SK-N-DZ (cell line): ENCODE measurements around the gene AP2A2.

Experiments used
- DNase-seq: peaks from one replicate; pipeline ENCODE4 v3.0.0-alpha.2; 2015; ENCODE audit warnings: low spot score
- small RNA-seq, 2 experiments: library from RNA; depleted of rRNA; stranded (forward); fragments of <200 nt; gene quantifications; one replicate each; pipeline ENCODE3, GENCODE V24; 2014

The AP2A2 gene

GRCh38 chr11:1055109-1055703, 129.5 kb downstream of the AP2A2 start:
- no peak for DNase-seq

GRCh38 chr11:1055990-1056771, 130.5 kb downstream of the AP2A2 start:
- DNase-seq: no peak

DNA sequence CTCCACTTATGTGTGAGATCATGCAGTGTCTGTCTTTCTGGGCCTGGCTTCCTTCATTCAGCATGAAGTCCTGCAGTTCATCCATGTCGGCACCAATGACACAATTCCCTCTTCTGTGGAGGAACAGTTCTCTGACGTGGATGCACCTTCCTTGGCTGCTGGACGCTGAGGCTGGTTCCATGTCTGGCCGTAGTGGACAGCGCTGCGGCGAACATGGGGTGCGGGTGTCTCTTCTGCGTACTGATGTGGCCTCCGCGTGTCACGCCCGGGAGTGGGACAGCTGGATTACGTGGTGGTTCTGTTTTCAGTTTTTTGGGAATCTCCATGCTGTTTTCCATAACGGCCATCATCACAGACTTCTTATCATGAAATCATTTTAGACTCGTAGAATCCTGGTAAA, 132.1 kb downstream of the AP2A2 start:
- no peak for DNase-seq

GRCh38 chr11:1059759-1060158, 134.1 kb downstream of the AP2A2 start:
- no peak for DNase-seq

DNA sequence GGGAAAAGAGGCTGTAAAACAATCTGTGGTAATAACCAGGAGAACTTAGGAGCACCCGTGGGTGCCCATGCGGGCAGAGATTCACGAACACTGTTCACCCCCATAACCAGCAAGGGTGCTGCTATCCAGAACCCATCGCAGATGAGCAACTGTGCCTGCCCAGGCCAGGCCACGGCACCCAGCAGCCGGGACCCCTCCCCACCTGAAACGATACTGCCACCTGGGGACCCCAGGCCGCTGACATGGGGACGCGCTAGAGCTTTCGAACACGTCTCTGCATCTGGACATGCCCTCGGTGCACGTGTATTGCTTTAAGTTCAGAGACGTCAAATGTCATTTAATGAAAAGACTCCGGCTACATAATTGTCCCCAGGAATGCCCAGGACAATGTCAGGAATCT, 134.7 kb downstream of the AP2A2 start:
- no peak for DNase-seq

DNA sequence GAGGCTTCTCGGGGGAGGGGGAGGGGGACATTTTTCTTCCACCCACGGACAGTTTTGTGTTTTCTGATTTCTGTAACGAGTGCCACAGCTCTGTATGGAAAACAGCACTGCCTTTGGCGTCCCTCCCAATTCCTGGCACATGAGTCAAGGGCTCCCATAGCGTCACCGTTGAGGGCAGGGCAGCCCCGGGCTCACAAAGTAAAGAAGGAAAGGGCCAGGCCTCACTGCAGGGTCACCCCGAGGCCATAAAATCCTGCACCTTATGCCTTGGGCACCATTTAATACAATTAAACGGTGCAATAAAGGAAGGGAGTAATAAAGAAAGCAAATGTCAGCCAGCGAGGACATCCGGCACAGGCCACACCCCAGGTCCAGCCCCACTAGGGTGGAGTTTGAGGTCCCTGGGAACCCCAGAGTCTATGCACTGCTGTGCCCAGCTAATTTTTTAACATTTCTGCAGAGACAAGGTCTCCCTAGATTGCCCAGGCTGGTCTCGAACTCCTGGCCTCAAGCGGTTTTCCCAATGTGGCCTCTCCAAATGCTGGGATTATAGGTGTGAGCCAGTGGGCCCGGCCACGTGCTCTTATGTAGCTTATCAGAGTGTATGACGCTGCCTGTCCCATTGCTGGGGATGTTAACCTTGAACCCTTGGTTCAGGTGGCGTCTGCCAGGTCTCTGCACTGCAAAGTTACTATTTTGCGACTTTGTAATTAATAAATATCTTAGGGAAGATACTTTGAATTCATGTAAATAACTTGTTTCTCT, 135.4 kb downstream of the AP2A2 start:
- DNase-seq: no peak

Small RNAs within 50 kb of the gene (small RNA-seq; reads per million reads assigned to genes)
- 0 reads per million in 2 experiments for gene RNU6-1025P
